Measurements from ENCODE around the gene FASN. TPM values are rescaled to one million over a fixed set of nuclear protein-coding genes. Genes with fewer than 3 reads are reported as not detected.

FASN gene
- total and polyA plus RNA-seq, 2 of the 13 experiments (the other 11 are each of a cell fraction or from before 2014, with no cell fraction given) = 51.7 to 101 TPM

GRCh38 chr17:82050761-82051641, 47.0 kb downstream of the FASN start (continued):
- TF ChIP-seq, protein P1, sequence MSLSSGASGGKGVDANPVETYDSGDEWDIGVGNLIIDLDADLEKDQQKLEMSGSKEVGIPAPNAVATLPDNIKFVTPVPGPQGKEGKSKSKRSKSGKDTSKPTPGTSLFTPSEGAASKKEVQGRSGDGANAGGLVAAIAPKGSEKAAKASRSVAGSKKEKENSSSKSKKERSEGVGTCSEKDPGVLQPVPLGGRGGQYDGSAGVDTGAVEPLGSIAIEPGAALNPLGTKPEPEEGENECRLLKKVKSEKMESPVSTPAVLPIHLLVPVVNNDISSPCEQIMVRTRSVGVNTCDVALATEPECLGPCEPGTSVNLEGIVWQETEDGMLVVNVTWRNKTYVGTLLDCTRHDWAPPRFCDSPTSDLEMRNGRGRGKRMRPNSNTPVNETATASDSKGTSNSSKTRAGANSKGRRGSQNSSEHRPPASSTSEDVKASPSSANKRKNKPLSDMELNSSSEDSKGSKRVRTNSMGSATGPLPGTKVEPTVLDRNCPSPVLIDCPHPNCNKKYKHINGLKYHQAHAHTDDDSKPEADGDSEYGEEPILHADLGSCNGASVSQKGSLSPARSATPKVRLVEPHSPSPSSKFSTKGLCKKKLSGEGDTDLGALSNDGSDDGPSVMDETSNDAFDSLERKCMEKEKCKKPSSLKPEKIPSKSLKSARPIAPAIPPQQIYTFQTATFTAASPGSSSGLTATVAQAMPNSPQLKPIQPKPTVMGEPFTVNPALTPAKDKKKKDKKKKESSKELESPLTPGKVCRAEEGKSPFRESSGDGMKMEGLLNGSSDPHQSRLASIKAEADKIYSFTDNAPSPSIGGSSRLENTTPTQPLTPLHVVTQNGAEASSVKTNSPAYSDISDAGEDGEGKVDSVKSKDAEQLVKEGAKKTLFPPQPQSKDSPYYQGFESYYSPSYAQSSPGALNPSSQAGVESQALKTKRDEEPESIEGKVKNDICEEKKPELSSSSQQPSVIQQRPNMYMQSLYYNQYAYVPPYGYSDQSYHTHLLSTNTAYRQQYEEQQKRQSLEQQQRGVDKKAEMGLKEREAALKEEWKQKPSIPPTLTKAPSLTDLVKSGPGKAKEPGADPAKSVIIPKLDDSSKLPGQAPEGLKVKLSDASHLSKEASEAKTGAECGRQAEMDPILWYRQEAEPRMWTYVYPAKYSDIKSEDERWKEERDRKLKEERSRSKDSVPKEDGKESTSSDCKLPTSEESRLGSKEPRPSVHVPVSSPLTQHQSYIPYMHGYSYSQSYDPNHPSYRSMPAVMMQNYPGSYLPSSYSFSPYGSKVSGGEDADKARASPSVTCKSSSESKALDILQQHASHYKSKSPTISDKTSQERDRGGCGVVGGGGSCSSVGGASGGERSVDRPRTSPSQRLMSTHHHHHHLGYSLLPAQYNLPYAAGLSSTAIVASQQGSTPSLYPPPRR (CRISPR knock-in tag; IDR thresholded peaks at IDR 0.05; ENCODE audit: borderline replicate concordance) = peak; percentile 35; the same call in 1 of the 2 replicates
- no peak for TF ChIP-seq ZNF143 (CRISPR knock-in tag; IDR thresholded peaks at IDR 0.05)
- no peak for TF ChIP-seq RERE (CRISPR knock-in tag; IDR thresholded peaks at IDR 0.05; ENCODE audit: low read depth)
- no peak for TF ChIP-seq NFE2L1 (CRISPR knock-in tag; IDR thresholded peaks at IDR 0.05; ENCODE audit: borderline replicate concordance)
- TF ChIP-seq ZFYVE20 (CRISPR knock-in tag; IDR thresholded peaks at IDR 0.05; ENCODE audit: borderline replicate concordance, low read depth) = no peak
- no peak for TF ChIP-seq ZNF841 (CRISPR knock-in tag; IDR thresholded peaks at IDR 0.05; ENCODE audit: borderline replicate concordance)
- no peak for TF ChIP-seq ARHGAP35 (CRISPR knock-in tag; IDR thresholded peaks at IDR 0.05; ENCODE audit: borderline replicate concordance)
- TF ChIP-seq, protein P2, sequence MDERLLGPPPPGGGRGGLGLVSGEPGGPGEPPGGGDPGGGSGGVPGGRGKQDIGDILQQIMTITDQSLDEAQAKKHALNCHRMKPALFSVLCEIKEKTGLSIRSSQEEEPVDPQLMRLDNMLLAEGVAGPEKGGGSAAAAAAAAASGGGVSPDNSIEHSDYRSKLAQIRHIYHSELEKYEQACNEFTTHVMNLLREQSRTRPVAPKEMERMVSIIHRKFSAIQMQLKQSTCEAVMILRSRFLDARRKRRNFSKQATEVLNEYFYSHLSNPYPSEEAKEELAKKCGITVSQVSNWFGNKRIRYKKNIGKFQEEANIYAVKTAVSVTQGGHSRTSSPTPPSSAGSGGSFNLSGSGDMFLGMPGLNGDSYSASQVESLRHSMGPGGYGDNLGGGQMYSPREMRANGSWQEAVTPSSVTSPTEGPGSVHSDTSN (CRISPR knock-in tag; IDR thresholded peaks at IDR 0.05) = no peak
- TF ChIP-seq, protein P3, sequence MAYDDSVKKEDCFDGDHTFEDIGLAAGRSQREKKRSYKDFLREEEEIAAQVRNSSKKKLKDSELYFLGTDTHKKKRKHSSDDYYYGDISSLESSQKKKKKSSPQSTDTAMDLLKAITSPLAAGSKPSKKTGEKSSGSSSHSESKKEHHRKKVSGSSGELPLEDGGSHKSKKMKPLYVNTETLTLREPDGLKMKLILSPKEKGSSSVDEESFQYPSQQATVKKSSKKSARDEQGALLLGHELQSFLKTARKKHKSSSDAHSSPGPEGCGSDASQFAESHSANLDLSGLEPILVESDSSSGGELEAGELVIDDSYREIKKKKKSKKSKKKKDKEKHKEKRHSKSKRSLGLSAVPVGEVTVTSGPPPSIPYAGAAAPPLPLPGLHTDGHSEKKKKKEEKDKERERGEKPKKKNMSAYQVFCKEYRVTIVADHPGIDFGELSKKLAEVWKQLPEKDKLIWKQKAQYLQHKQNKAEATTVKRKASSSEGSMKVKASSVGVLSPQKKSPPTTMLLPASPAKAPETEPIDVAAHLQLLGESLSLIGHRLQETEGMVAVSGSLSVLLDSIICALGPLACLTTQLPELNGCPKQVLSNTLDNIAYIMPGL (CRISPR knock-in tag; IDR thresholded peaks at IDR 0.05; ENCODE audit: borderline replicate concordance in 1 of 2, low read depth in 1 of 2) = peak in 1 of 2 experiments; percentile 32; a peak in 2 of 4 replicates
- 0 out of 2 replicates have a peak, but pooled peaks have one; percentile 24 for TF ChIP-seq PCBP1 (IDR thresholded peaks at IDR 0.05; ENCODE audit: borderline replicate concordance, low read depth, low read length)
- TF ChIP-seq PCBP2 (optimal IDR thresholded peaks at IDR 0.05; ENCODE audit: low read depth, low read length, poor library complexity, severe bottlenecking) = no peak
- TF ChIP-seq CENPT (CRISPR knock-in tag; IDR thresholded peaks at IDR 0.05; ENCODE audit: low read depth) = 0 out of 2 replicates have a peak, but pooled peaks have one; percentile 25
- 0 out of 2 replicates have a peak, but pooled peaks have one; percentile 45 for TF ChIP-seq ZNF468 (CRISPR knock-in tag; IDR thresholded peaks at IDR 0.05)

Data from HepG2 (cell line).